H9 (cell line): ENCODE measurements around the gene ITPKC. TPM values are rescaled to one million over a fixed set of nuclear protein-coding genes. Genes with fewer than 3 reads are reported as not detected.

Experiments
- DNase-seq: peaks from one replicate; pipeline ENCODE4 v3.0.0-alpha.2; 2017
- H2AFZ ChIP-seq: one replicate; pipeline ENCODE4 v1.6.1; 2013; ENCODE audit warnings: mild to moderate bottlenecking, low read length, control low read depth, moderate library complexity
- H2AK5ac ChIP-seq: 2 replicates; pipeline ENCODE4 v1.6.1; 2013; ENCODE audit warnings: low read length, control low read depth, mixed read lengths; ENCODE audit not compliant: insufficient read length
- H2BK120ac ChIP-seq: one replicate; pipeline ENCODE4 v1.6.1; 2013; ENCODE audit warnings: low read depth, mild to moderate bottlenecking, low read length, control low read depth, inconsistent platforms; ENCODE audit not compliant: poor library complexity, severe bottlenecking
- H2BK12ac ChIP-seq: 2 replicates; pipeline ENCODE4 v1.6.1; 2013; ENCODE audit warnings: low read length, control low read depth, mixed read lengths, low read depth; ENCODE audit not compliant: insufficient read length
- H2BK15ac ChIP-seq: 2 replicates; pipeline ENCODE4 v1.6.1; 2013; ENCODE audit warnings: low read depth, low read length, control low read depth
- H2BK20ac ChIP-seq: one replicate; pipeline ENCODE4 v1.6.1; 2013; ENCODE audit warnings: low read depth, mild to moderate bottlenecking, low read length, control low read depth, inconsistent platforms; ENCODE audit not compliant: poor library complexity, severe bottlenecking
- H2BK5ac ChIP-seq: 2 replicates; pipeline ENCODE4 v1.6.1; 2013; ENCODE audit warnings: low read length, control low read depth, mixed read lengths; ENCODE audit not compliant: insufficient read length
- H3K14ac ChIP-seq: 2 replicates; pipeline ENCODE4 v1.6.1; 2013; ENCODE audit warnings: low read length, control low read depth; ENCODE audit not compliant: insufficient read depth
- H3K18ac ChIP-seq: 2 replicates; pipeline ENCODE4 v1.6.1; 2013; ENCODE audit warnings: low read depth, mild to moderate bottlenecking, mixed read lengths, low read length, control low read depth; ENCODE audit not compliant: insufficient read length
- H3K23ac ChIP-seq: 2 replicates; pipeline ENCODE4 v1.6.1; 2013; ENCODE audit warnings: low read length, control low read depth, mixed read lengths, low read depth; ENCODE audit not compliant: insufficient read length
- H3K23me2 ChIP-seq: 2 replicates; pipeline ENCODE4 v1.6.1; 2013; ENCODE audit warnings: low read depth, mild to moderate bottlenecking, mixed read lengths, low read length, control low read depth; ENCODE audit not compliant: insufficient read length, poor library complexity, severe bottlenecking
- H3K27ac ChIP-seq: 2 replicates; pipeline ENCODE4 v1.5.1; 2013; ENCODE audit warnings: low read length, control low read depth, mixed read lengths, low read depth; ENCODE audit not compliant: insufficient read length
- H3K27me3 ChIP-seq: 2 replicates; pipeline ENCODE4 v1.6.1; 2013; ENCODE audit warnings: low read length, control low read depth, inconsistent platforms; ENCODE audit not compliant: insufficient read depth
- H3K4ac ChIP-seq: 2 replicates; pipeline ENCODE4 v1.6.1; 2013; ENCODE audit warnings: low read depth, mild to moderate bottlenecking, control low read depth, inconsistent platforms, low read length, moderate library complexity
- H3K4me1 ChIP-seq: 2 replicates; pipeline ENCODE4 v1.6.1; 2013; ENCODE audit warnings: low read length, control low read depth, inconsistent platforms; ENCODE audit not compliant: insufficient read depth
- H3K4me2 ChIP-seq: 2 replicates; pipeline ENCODE4 v1.6.1; 2013; ENCODE audit warnings: low read length, control low read depth, mixed read lengths; ENCODE audit not compliant: insufficient read length, insufficient read depth
- H3K56ac ChIP-seq: 2 replicates; pipeline ENCODE4 v1.6.1; 2013; ENCODE audit warnings: low read depth, mild to moderate bottlenecking, mixed read lengths, low read length, control low read depth; ENCODE audit not compliant: insufficient read length
- H3K79me1 ChIP-seq: 2 replicates; pipeline ENCODE4 v1.6.1; 2013; ENCODE audit warnings: low read depth, mild to moderate bottlenecking, moderate library complexity, low read length, control low read depth, inconsistent platforms; ENCODE audit not compliant: insufficient read depth, poor library complexity, severe bottlenecking
- H3K79me2 ChIP-seq: 2 replicates; pipeline ENCODE4 v1.6.1; 2013; ENCODE audit warnings: low read length, control low read depth, inconsistent platforms; ENCODE audit not compliant: insufficient read depth
- H3K9ac ChIP-seq: 2 replicates; pipeline ENCODE4 v1.6.1; 2013; ENCODE audit warnings: low read length, control low read depth, mixed read lengths; ENCODE audit not compliant: insufficient read length; ENCODE audit errors: extremely low read depth
- H3K9me3 ChIP-seq: one replicate; pipeline ENCODE4 v1.6.1; 2013; ENCODE audit warnings: low read depth, low read length, inconsistent platforms; ENCODE audit not compliant: control insufficient read depth
- H3T11ph ChIP-seq: one replicate; pipeline ENCODE4 v1.6.1; 2013; ENCODE audit warnings: mild to moderate bottlenecking, low read length, control low read depth, inconsistent platforms
- H4K20me1 ChIP-seq: one replicate; pipeline ENCODE4 v1.6.1; 2013; ENCODE audit not compliant: control insufficient read depth, insufficient read length, insufficient read depth
- H4K5ac ChIP-seq: 2 replicates; pipeline ENCODE4 v1.6.1; 2013; ENCODE audit warnings: low read depth, mild to moderate bottlenecking, mixed read lengths, low read length, control low read depth; ENCODE audit not compliant: insufficient read length
- H4K8ac ChIP-seq: replicated peaks from 2 replicates; pipeline ENCODE4 v1.6.1; 2013; ENCODE audit warnings: low read length, control low read depth, mixed read lengths, low read depth; ENCODE audit not compliant: insufficient read length
- H4K91ac ChIP-seq: 2 replicates; pipeline ENCODE4 v1.6.1; 2013; ENCODE audit warnings: low read depth, mild to moderate bottlenecking, moderate library complexity, mixed read lengths, low read length, control low read depth; ENCODE audit not compliant: insufficient read length
- H3K27ac Mint-ChIP-seq, 3 experiments: 2 replicates in 2 of 3; 3 replicates in 1 of 3; pipeline ENCODE4 v1.8.0; 2020 to 2021; ENCODE audit warnings: mixed read lengths in 3 of 3, mild to moderate bottlenecking in 1 of 3, moderate library complexity in 1 of 3
- H3K27me3 Mint-ChIP-seq: 2 replicates; pipeline ENCODE4 v1.8.0; 2021; ENCODE audit warnings: low read depth, mild to moderate bottlenecking, moderate library complexity, mixed read lengths
- H3K36me3 Mint-ChIP-seq, 3 experiments: 2 replicates in 2 of 3; 3 replicates in 1 of 3; pipeline ENCODE4 v1.8.0; 2020 to 2021; ENCODE audit warnings: low read depth in 3 of 3, mixed read lengths in 3 of 3; ENCODE audit not compliant: insufficient read depth in 1 of 3
- H3K4me1 Mint-ChIP-seq, 2 experiments: 2 replicates each; pipeline ENCODE4 v1.8.0; 2020; ENCODE audit warnings: mixed read lengths in 2 of 2
- H3K4me3 Mint-ChIP-seq, 2 experiments: 2 replicates in 1 of 2; 3 replicates in 1 of 2; pipeline ENCODE4 v1.8.0; 2020 to 2021; ENCODE audit warnings: mild to moderate bottlenecking in 2 of 2, mixed read lengths in 2 of 2, moderate library complexity in 1 of 2
- H3K9me3 Mint-ChIP-seq, 2 experiments: 2 replicates in 1 of 2; 3 replicates in 1 of 2; pipeline ENCODE4 v1.8.0; 2020; ENCODE audit warnings: mild to moderate bottlenecking in 2 of 2, mixed read lengths in 2 of 2, moderate library complexity in 1 of 2
- WGBS: extraction: QIAGEN DNeasy Blood & Tissue Kit; methylation state at CpG from one replicate; pipeline ENCODE4 v1.1.7; 2013; ENCODE audit warnings: missing lambda C conversion rate, low lambda C conversion rate, mixed read lengths; ENCODE audit not compliant: insufficient read length; ENCODE audit errors: extremely low coverage; 5-methylcytosine and 5-hydroxymethylcytosine counted together
- total RNA-seq: library from RNA; stranded (reverse); gene quantifications from 2 replicates; pipeline ENCODE4 v1.2.1, GENCODE V29; 2021
- TF ChIP-seq, protein P1 (sequence below): fragments of 200-600 bp; sonication (generic); conservative IDR thresholded peaks from 3 replicates; pipeline ENCODE4 v1.8.0; 2021; ENCODE audit warnings: antibody characterized with exemption, mild to moderate bottlenecking

Gene ITPKC
- total RNA-seq, 1 experiment from 2014 or later: 11.2 TPM

DNA sequence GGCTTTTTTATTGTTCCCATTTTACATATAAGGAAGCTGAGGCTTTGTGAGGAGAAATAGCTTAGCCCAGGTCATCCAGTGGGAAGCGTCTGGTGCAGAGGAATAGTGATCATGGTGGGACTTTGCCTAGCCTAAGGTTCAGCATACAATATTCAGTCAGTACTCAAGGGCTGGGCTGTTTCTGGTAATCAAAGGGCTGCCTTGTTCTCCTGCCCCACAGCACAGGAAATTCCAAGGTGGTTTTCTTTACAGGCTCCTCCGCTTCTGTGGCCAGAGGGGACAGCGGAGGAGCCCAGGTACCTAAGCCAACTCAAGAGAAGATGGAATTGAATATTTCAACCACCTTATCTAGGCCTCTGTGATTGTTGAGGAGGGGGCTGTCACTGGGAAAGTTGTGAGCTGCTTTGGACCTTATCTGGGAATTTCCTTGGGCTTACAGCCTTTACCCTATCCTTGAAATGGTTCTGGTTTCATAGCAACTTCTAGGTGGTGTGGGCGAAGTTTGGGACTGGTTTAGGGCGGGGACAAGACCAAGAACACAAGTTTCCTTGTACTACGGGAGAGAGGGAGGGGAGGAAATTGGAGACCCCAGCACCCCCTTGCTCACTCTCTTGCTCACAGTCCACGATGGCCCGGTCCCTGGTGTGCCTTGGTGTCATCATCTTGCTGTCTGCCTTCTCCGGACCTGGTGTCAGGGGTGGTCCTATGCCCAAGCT lies 58.2 kb downstream of the ITPKC start, which contains the start of gene MIA:
Gene MIA (plus strand): TSS at position 606 of the 716 bp plus-strand sequence. CDS start 22 bp downstream, at position 628.
- H3K27ac Mint-ChIP-seq: peak within 1 kb of the TSS in 2 of 3 experiments; percentile 51 to 68; a peak in 1 of 7 replicates
- H3K27me3 Mint-ChIP-seq: no peaks in the 10 kb centered on the region
- H3K9me3 ChIP-seq: no peaks in the 10 kb centered on the region
- no peak within 1 kb of the TSS for H3K4ac ChIP-seq
- H3K4me2 ChIP-seq: no peak within 1 kb of the TSS
- H3K79me2 ChIP-seq: no peaks in the 10 kb centered on the region
- no CpG with 5 or more reads among the region's 9 CpGs for WGBS
- H2BK20ac ChIP-seq: no peak within 1 kb of the TSS
- no peak within 1 kb of the TSS for H2AFZ ChIP-seq
- TF ChIP-seq, protein P1, sequence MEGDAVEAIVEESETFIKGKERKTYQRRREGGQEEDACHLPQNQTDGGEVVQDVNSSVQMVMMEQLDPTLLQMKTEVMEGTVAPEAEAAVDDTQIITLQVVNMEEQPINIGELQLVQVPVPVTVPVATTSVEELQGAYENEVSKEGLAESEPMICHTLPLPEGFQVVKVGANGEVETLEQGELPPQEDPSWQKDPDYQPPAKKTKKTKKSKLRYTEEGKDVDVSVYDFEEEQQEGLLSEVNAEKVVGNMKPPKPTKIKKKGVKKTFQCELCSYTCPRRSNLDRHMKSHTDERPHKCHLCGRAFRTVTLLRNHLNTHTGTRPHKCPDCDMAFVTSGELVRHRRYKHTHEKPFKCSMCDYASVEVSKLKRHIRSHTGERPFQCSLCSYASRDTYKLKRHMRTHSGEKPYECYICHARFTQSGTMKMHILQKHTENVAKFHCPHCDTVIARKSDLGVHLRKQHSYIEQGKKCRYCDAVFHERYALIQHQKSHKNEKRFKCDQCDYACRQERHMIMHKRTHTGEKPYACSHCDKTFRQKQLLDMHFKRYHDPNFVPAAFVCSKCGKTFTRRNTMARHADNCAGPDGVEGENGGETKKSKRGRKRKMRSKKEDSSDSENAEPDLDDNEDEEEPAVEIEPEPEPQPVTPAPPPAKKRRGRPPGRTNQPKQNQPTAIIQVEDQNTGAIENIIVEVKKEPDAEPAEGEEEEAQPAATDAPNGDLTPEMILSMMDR: no peak
- H3K23ac ChIP-seq: no peak within 1 kb of the TSS
- H3K23me2 ChIP-seq: peaks cover 4% of the 10 kb centered on the region
- no peaks in the 10 kb centered on the region for H3K79me1 ChIP-seq
- H3K4me1 ChIP-seq: 0 out of 2 replicates have a peak, but pooled peaks cover 2% of the 10 kb centered on the region
- no peak within 1 kb of the TSS for H3K27ac ChIP-seq
- no peak within 1 kb of the TSS for H3K9ac ChIP-seq
- no peak within 1 kb of the TSS for H2BK120ac ChIP-seq
- peak within 1 kb of the TSS; percentile 57 for H4K5ac ChIP-seq
- H3K14ac ChIP-seq: 0 out of 2 replicates have a peak within 1 kb of the TSS, but pooled peaks have one; percentile 46
- no peaks in the 10 kb centered on the region for H4K20me1 ChIP-seq
- H3K4me3 Mint-ChIP-seq: peak within 1 kb of the TSS in 1 of 2 experiments; percentile 55; a peak in 1 of 5 replicates
- H4K91ac ChIP-seq: no peak within 1 kb of the TSS
- H3K56ac ChIP-seq: no peak within 1 kb of the TSS
- peaks cover 0 to 2% of the 10 kb centered on the region in 2 experiments; a peak in 4 of 5 replicates for H3K9me3 Mint-ChIP-seq
- no peak within 1 kb of the TSS for H3T11ph ChIP-seq
- H2BK5ac ChIP-seq: no peak within 1 kb of the TSS
- H3K4me1 Mint-ChIP-seq: peaks cover 23 to 30% of the 10 kb centered on the region in 2 experiments
- H2AK5ac ChIP-seq: no peak within 1 kb of the TSS
- H4K8ac ChIP-seq: no peak within 1 kb of the TSS
- no peak for DNase-seq
- peaks cover 0 to 6% (median 5%) of the 10 kb centered on the region in 3 experiments; a peak in 3 of 7 replicates for H3K36me3 Mint-ChIP-seq
- no peak within 1 kb of the TSS for H2BK15ac ChIP-seq
- no peaks in the 10 kb centered on the region for H3K27me3 ChIP-seq
- no peak within 1 kb of the TSS for H3K18ac ChIP-seq
- no peak within 1 kb of the TSS for H2BK12ac ChIP-seq
